Activated T-helper 1 cell treated with anti-CD3 and anti-CD28 coated beads, Interleukin-12 subunit alpha, Interleukin-12 subunit beta, Interleukin-2, Interleukin-4 antibody, amounts not matched to agents 30 ng/mL and 10 ng/mL and 1 ng/mL, durations not matched to agents 14 hours and 24 hours and 36 hours (primary cell): Measurements from ENCODE around the gene TBC1D2. TPM values are rescaled to one million over a fixed set of nuclear protein-coding genes. Genes with fewer than 3 reads are reported as not detected.

Experiments used
- DNase-seq: peaks from one replicate; pipeline ENCODE4 v3.0.0; 2021; ENCODE audit warnings: low spot score
- H3K27ac Mint-ChIP-seq: one replicate; pipeline ENCODE4 v1.8.0; 2021; ENCODE audit warnings: mild to moderate bottlenecking, mixed read lengths
- H3K27me3 Mint-ChIP-seq: one replicate; pipeline ENCODE4 v1.8.0; 2022; ENCODE audit warnings: mild to moderate bottlenecking, moderate library complexity, mixed read lengths; ENCODE audit not compliant: insufficient read depth
- H3K36me3 Mint-ChIP-seq: one replicate; pipeline ENCODE4 v1.8.0; 2021; ENCODE audit warnings: low read depth, mixed read lengths
- H3K4me1 Mint-ChIP-seq: one replicate; pipeline ENCODE4 v1.8.0; 2021; ENCODE audit warnings: low read depth, mixed read lengths
- H3K4me3 Mint-ChIP-seq: one replicate; pipeline ENCODE4 v1.8.0; 2021; ENCODE audit warnings: mild to moderate bottlenecking, moderate library complexity, mixed read lengths
- H3K9me3 Mint-ChIP-seq: one replicate; pipeline ENCODE4 v1.8.0; 2021; ENCODE audit warnings: mixed read lengths
- intact Hi-C: fragments of 100-400 bp; cut with micrococcal nuclease; formaldehyde crosslinking; loops from one replicate; pipeline ENCODE4 v1.15.1; 2024
- total RNA-seq: library from RNA; stranded (reverse); gene quantifications from 2 replicates; pipeline ENCODE4 v1.2.3, GENCODE V29; 2022

TBC1D2 gene
- 1.8 and 2.2 TPM in 2 replicates for total RNA-seq

DNA sequence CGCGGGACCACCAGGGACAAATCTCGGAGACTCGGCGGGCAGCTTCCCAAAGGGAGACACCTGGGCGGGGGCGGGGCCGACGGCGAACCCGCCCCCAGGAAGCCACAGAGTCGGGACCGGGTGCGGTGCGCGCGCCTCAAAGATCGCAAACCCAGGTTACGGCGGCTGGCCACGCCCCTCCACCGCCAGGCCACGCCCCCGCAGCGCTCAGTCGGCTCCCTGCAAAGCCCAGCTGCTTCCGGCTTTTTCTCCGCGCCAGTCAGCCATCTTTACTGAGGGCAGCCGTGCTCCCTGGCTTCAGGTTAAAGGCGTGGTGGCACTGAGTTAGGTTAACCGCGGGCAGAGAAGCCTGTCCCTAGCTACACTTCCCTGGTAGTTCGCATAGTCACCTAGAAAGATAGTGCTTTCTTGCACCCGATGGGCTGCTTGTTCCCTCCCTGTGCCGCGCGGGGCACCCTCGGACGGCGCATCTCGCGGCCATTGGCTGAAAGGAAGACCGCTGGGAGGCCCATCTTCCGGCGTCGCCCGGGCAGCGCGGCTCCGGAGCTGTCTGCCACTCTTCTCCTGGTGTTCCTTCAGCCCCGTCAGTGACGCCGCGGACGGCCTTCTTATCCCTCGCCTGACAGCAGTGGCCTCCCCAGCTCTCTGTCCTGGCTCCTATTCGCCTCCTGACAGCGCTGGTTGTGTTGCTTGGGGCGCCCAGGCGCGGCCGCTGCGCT, at the start of gene TBC1D2:
TSS of gene TBC1D2 (minus strand) at position 72 of the 719 bp plus-strand sequence. CDS start 108 bp downstream, outside the sequence.
- H3K36me3 Mint-ChIP-seq, result no peaks in the 10 kb centered on the region
- peak; percentile 96 for DNase-seq
- intact Hi-C loops, result loop anchor here (1.0 to 10.0 kb wide), 9 partner anchors 62 to 1843 kb away; partner anchors contain the start of genes ERP44, INVS, NANS and NCBP1
- H3K27me3 Mint-ChIP-seq, result peaks cover 3% of the 10 kb centered on the region
- peaks cover 27% of the 10 kb centered on the region for H3K4me1 Mint-ChIP-seq
- H3K9me3 Mint-ChIP-seq, result no peaks in the 10 kb centered on the region
- peak within 1 kb of the TSS; percentile 94 for H3K27ac Mint-ChIP-seq
- H3K4me3 Mint-ChIP-seq, result peak within 1 kb of the TSS; percentile 89

DNA sequence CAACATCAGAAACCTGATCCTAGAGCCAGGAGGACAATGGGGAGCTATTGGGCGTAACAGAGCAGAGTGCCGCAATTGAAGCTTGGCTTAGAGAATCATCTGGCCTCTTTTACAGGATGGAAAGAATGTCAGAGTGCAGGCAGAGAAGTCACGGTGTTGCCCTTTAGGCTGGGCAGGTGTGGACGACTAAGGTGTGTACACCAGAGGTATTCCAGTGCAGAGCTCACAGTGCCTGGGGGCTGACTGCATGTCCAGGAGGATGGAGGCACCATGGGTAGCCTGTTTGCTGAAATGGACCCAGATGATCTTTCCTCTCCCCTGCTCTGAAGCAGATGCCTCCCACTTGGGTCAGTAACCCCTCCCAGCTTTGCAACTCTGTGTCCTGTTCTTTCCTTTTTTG, 48.9 kb upstream of the TBC1D2 start:
- peaks cover 2% of the 10 kb centered on the region for H3K27me3 Mint-ChIP-seq
- no peak for DNase-seq
- intact Hi-C loops, result no loop called here
- no peak overlapping the region for H3K4me3 Mint-ChIP-seq
- H3K9me3 Mint-ChIP-seq, result no peaks in the 10 kb centered on the region
- no peak overlapping the region for H3K27ac Mint-ChIP-seq
- no peaks in the 10 kb centered on the region for H3K36me3 Mint-ChIP-seq
- no peaks in the 10 kb centered on the region for H3K4me1 Mint-ChIP-seq

DNA sequence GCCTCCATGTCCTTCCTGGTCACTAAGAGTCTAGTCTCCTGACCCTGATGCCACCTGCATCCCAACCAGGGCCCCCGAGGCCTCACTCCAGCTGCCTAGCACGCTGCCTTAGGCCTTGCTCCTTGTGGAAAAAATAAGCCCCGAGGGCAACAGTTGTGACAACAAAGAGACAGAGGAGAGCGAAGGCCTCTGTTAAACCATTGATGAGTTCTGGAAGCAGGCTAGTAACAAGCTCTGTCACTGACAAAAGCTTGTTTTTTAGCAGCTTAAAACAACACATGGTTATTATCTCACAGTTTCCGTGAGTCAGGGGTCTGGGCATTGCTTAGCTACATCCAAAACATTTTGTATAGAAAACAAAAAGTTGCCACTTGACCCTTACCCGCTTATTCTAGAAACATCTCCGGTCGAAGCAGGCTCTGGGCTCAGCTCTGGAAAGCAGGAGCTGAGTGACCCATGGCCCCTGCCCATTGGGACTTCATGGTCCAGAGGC, 48.2 kb upstream of the TBC1D2 start:
- no peak overlapping the region for H3K27ac Mint-ChIP-seq
- H3K36me3 Mint-ChIP-seq, result no peaks in the 10 kb centered on the region
- no peak for DNase-seq
- no peaks in the 10 kb centered on the region for H3K4me1 Mint-ChIP-seq
- H3K4me3 Mint-ChIP-seq, result no peak overlapping the region
- peaks cover 3% of the 10 kb centered on the region for H3K27me3 Mint-ChIP-seq
- no peaks in the 10 kb centered on the region for H3K9me3 Mint-ChIP-seq
- intact Hi-C loops, result no loop called here

DNA sequence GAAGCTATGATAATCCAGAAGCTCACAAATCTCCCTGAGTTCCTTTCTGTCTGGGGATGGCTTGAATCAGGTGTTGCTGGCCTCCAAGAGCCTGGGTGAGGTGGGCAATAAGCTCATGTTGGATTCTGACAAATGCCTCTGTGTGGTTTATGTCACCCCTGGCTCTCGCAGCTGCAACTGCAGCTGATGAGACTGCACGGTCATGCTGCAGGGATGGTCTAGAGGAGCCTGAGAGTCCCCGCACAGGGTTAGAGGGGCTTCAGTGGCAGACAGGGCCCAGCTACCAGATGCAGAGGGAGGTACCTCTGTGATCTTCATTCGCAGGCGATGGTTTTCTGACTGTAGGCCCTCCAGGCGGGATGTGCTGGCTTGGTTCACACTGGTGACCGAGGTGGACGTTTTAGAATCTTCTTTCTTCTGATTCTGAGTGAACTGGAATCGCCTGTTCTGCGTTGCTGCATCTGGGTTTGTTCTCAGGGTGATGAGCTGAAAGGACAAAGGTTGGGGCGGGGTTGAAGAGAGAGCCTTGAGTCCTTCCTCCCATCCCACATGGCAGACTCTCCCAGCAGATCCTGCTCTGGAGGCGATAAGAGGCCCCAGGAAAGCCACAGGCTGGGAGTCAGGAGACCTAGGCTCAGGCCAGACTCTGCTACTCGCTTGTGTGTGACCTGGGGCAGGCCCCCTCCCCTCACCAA, 47.6 kb upstream of the TBC1D2 start:
- no peak for DNase-seq
- Mint-ChIP-seq H3K4me1 (no peaks in the 10 kb centered on the region), H3K27ac (no peak overlapping the region), H3K9me3 (no peaks in the 10 kb centered on the region), H3K4me3 (no peak overlapping the region), H3K36me3 (no peaks in the 10 kb centered on the region), H3K27me3 (peaks cover 4% of the 10 kb centered on the region)
- intact Hi-C loops, result no loop called here

DNA sequence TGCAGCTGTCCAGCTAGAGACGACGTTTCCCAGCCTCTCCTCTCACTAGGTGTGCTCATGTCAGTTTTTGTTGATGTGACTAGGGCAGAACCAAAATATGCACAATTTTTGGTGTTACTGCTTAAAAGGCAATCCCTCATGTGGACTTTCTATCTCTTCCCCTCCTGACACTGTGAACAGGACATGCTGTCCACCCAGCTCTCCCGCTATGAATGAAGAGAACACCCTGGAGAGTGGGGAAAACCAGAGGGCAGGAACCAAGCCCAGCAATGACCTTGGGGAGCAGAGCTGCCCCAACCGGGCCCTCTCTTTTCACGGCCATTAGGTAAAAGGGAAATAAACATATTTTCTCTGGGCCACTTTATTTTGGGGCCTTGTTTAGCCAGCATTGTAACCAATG, 46.7 kb upstream of the TBC1D2 start:
- peaks cover 4% of the 10 kb centered on the region for H3K27me3 Mint-ChIP-seq
- no peak for DNase-seq
- H3K36me3 Mint-ChIP-seq, result no peaks in the 10 kb centered on the region
- H3K4me3 Mint-ChIP-seq, result no peak overlapping the region
- no peaks in the 10 kb centered on the region for H3K9me3 Mint-ChIP-seq
- no peaks in the 10 kb centered on the region for H3K4me1 Mint-ChIP-seq
- no peak overlapping the region for H3K27ac Mint-ChIP-seq
- intact Hi-C loops, result no loop called here

GRCh38 chr9:98300611-98301010, 45.2 kb upstream of the TBC1D2 start:
- Mint-ChIP-seq H3K27ac (no peak overlapping the region), H3K9me3 (no peaks in the 10 kb centered on the region), H3K36me3 (no peaks in the 10 kb centered on the region), H3K4me3 (no peak overlapping the region), H3K4me1 (no peaks in the 10 kb centered on the region), H3K27me3 (peaks cover 2% of the 10 kb centered on the region)
- DNase-seq, result no peak
- intact Hi-C loops, result no loop called here

DNA sequence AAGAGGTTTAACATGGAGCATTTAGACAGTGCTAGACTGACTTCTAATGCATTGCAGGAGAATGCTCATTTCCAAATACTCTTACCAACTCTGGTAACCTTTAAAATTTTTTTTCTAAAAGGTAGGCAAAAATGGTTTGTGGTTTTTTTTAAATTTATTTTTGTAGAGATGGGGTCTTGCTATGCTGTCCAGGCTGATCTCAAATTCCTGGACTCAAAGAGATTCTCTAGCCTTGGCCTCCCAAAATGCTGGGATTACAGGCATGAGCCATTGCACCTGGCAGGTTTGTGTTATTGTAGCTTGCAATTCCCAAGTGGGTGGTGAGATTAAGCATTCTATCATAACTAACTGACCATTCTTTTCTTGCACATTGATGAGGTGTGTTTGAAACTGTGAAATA, 43.0 kb upstream of the TBC1D2 start:
- no peaks in the 10 kb centered on the region for H3K9me3 Mint-ChIP-seq
- H3K4me3 Mint-ChIP-seq, result no peak overlapping the region
- no peaks in the 10 kb centered on the region for H3K4me1 Mint-ChIP-seq
- peaks cover 2% of the 10 kb centered on the region for H3K27me3 Mint-ChIP-seq
- H3K36me3 Mint-ChIP-seq, result no peaks in the 10 kb centered on the region
- intact Hi-C loops, result no loop called here
- no peak overlapping the region for H3K27ac Mint-ChIP-seq
- DNase-seq, result no peak

DNA sequence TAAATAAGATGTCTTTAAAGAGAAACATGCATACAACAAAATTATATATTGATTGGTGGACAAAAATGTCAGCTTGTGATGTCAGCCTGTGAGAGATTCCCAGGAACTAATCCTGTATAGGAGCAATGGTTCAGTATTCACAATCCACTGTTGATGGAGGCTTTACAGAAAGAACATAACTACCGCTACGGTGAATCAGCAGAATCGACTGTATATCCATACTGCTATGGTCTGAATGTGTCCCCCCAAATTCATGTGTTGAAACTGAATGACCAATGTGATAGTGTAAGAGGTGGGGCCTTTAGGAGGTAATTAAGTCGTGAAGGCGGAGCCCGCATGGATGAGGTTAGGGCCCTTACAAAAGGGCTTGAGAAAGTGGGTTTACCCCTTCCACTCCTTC, 40.4 kb upstream of the TBC1D2 start:
- no peak for DNase-seq
- Mint-ChIP-seq H3K4me1 (no peaks in the 10 kb centered on the region), H3K27me3 (peaks cover 10% of the 10 kb centered on the region), H3K4me3 (no peak overlapping the region), H3K9me3 (no peaks in the 10 kb centered on the region), H3K27ac (no peak overlapping the region), H3K36me3 (no peaks in the 10 kb centered on the region)
- intact Hi-C loops, result no loop called here

DNA sequence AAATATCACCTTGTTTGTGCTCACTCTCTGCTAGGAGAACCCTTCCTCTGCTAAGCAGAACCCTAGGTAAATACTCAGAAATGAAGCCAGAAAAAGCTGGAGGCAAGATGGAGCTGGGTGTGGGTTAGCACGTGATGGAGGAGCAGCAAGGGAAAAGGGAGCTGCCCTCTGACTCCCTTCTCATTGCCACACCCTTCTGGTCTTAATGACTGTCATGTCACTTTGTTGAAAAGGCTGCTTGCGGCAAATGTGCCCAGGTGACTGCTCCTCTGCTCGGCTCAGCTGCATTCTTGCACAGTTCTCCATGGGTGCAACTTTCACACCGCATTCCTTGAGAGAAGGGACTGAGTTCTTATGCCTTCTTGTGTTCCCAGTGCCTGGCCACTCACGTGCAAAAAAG, 36.4 kb upstream of the TBC1D2 start:
- peaks cover 8% of the 10 kb centered on the region for H3K27me3 Mint-ChIP-seq
- no peak overlapping the region for H3K4me3 Mint-ChIP-seq
- H3K9me3 Mint-ChIP-seq, result no peaks in the 10 kb centered on the region
- H3K36me3 Mint-ChIP-seq, result no peaks in the 10 kb centered on the region
- intact Hi-C loops, result no loop called here
- DNase-seq, result no peak
- no peak overlapping the region for H3K27ac Mint-ChIP-seq
- no peaks in the 10 kb centered on the region for H3K4me1 Mint-ChIP-seq

DNA sequence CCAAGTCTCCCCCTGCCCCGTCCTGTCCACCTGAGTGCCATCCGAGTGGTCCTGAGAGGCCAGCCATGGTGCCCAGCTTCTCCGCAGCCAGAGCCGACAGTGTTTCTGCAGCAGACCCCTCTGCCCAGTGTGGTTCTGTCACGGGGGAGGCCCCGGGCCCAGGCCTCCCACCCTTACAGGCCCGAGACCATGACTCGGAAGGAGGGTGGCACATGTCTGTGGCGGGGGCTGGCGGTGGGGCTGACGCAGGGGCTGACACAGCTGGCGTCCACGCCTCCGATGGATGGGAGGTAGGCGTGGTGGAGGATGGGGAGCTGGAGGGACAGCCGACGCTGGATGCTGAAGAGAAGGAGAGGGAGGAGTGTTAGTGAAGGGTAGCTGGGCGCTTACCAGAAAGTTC, 35.0 kb upstream of the TBC1D2 start:
- intact Hi-C loops, result no loop called here
- Mint-ChIP-seq H3K36me3 (no peaks in the 10 kb centered on the region), H3K27ac (no peak overlapping the region), H3K4me1 (no peaks in the 10 kb centered on the region), H3K4me3 (no peak overlapping the region), H3K27me3 (peaks cover 8% of the 10 kb centered on the region), H3K9me3 (no peaks in the 10 kb centered on the region)
- DNase-seq, result no peak

DNA sequence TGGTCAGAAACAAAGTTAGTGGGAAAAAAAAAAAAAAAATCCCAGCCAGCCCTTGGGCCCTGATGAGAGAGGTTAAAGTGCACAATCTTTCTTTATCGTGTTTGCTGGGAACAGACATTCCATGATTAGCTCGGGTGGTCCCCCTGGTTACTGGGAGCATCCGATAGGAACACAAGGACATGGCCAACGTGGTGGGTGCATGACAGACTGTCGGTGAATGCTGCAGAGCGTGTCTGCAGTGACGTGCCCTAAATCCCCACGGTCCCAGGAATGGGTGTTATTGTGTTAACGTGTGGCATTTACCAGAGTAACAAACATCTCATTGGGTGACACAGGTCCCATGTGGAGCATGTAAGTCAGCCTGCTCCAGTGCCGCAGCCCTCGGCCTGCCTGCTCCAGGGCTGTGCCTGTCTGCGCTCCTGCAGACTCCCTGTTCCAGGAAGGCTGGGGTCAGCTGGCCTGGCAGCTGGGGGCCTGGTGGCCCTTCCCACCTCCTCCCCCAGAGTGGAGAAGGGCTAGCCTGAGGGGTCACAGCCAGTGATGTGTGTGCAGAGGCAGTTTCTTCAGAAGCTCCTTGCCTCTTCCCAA, 34.3 kb upstream of the TBC1D2 start:
- Mint-ChIP-seq H3K36me3 (no peaks in the 10 kb centered on the region), H3K27me3 (peaks cover 8% of the 10 kb centered on the region), H3K4me3 (no peak overlapping the region), H3K4me1 (no peaks in the 10 kb centered on the region), H3K27ac (no peak overlapping the region), H3K9me3 (no peaks in the 10 kb centered on the region)
- intact Hi-C loops, result no loop called here
- no peak for DNase-seq

DNA sequence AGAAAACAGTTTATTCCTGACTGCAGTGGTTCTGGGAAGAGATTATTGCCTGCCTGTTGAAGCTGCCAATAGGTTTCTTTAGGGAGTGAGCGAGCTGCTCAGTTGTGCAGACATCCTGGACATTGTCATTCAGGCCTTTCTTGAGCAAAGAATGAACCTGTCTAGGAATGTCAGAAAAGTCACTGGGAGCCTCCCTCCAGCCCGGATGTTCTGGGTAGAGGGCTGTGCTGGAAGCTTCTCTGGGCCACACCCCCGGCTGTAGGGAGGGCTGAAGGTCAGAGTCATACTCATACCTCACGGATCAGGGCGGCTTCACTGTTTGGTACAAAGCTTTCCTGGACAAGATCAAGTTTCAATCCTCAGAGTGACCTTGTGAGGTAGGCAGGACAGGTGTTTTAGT, 33.4 kb upstream of the TBC1D2 start:
- DNase-seq, result no peak
- no peak overlapping the region for H3K27ac Mint-ChIP-seq
- H3K27me3 Mint-ChIP-seq, result peaks cover 8% of the 10 kb centered on the region
- H3K4me1 Mint-ChIP-seq, result no peaks in the 10 kb centered on the region
- intact Hi-C loops, result no loop called here
- no peak overlapping the region for H3K4me3 Mint-ChIP-seq
- H3K36me3 Mint-ChIP-seq, result no peaks in the 10 kb centered on the region
- no peaks in the 10 kb centered on the region for H3K9me3 Mint-ChIP-seq

- Mint-ChIP-seq H3K27me3 (peaks cover 2% of the 10 kb centered on the region), H3K4me3 (no peak overlapping the region), H3K9me3 (no peaks in the 10 kb centered on the region), H3K27ac (no peak overlapping the region), H3K4me1 (no peaks in the 10 kb centered on the region), H3K36me3 (no peaks in the 10 kb centered on the region)
- no peak for DNase-seq
- intact Hi-C loops, result no loop called here
Observed at GRCh38 chr9:98287384-98287783, 31.9 kb upstream of the TBC1D2 start.
